Endothelial cell of umbilical vein (primary cell): ENCODE data around the gene PACS1. TPM values are rescaled to one million over a fixed set of nuclear protein-coding genes. Genes with fewer than 3 reads are reported as not detected.
A peak's percentile ranks its signal among the peaks of the same experiment; 100 is the strongest.

Experiments
- BruUV-seq: library from RNA; stranded (reverse); fragments of 400-500 nt; replicated peaks from 2 replicates; lab custom pipeline; 2021; lab: Mats Ljungman, UMichigan
- CTCF ChIA-PET: fragments of 300-600, 350-600 bp; sonication (Branson Sonifier 250); formaldehyde crosslinking; loops from one replicate; lab custom pipeline; 2021; ENCODE audit warnings: antibody characterized with exemption, inconsistent platforms; lab: Charles Lee
- POLR2A ChIA-PET: fragments of 300-600, 350-600 bp; sonication (Branson Sonifier 250); formaldehyde crosslinking; loops from one replicate; lab custom pipeline; 2021; ENCODE audit warnings: antibody characterized with exemption, inconsistent platforms; lab: Charles Lee
- DNase-seq: peaks from one replicate; pipeline ENCODE4 v3.0.0-alpha.2; 2011; ENCODE audit warnings: low read depth, low spot score
- FAIRE-seq: peaks from 2 replicates; lab custom pipeline; 2011; peaks lifted over from hg19 to GRCh38; lab: Jason Lieb, UNC
- H2AFZ ChIP-seq: 2 replicates; pipeline ENCODE4 v1.6.0; 2012; ENCODE audit warnings: low read depth, low read length, control low read depth, inconsistent platforms
- H3K27ac ChIP-seq: 2 replicates; pipeline ENCODE4 v1.5.1; 2011; ENCODE audit warnings: low read depth, mild to moderate bottlenecking, control low read depth, low read length, moderate library complexity; ENCODE audit not compliant: insufficient read depth
- H3K27me3 ChIP-seq, 2 experiments: 2 replicates each; pipeline versions ENCODE4 v1.6.0 to v1.6.1; 2011; ENCODE audit warnings: low read length in 2 of 2, mixed read lengths in 1 of 2; ENCODE audit not compliant: control insufficient read depth in 2 of 2, insufficient read depth in 2 of 2
- H3K36me3 ChIP-seq, 2 experiments: 2 replicates in 1 of 2; 3 replicates in 1 of 2; pipeline ENCODE4 v1.5.1; 2011; ENCODE audit warnings: low read length in 2 of 2, mild to moderate bottlenecking in 1 of 2, moderate library complexity in 1 of 2; ENCODE audit not compliant: control insufficient read depth in 2 of 2, insufficient read depth in 2 of 2; ENCODE audit errors: extremely low read depth in 1 of 2
- H3K4me1 ChIP-seq: 3 replicates; pipeline ENCODE4 v1.5.1; 2011; ENCODE audit warnings: mild to moderate bottlenecking, low read length; ENCODE audit not compliant: control insufficient read depth, insufficient read depth; ENCODE audit errors: extremely low read depth
- H3K4me2 ChIP-seq: 2 replicates; pipeline ENCODE4 v1.6.1; 2011; ENCODE audit warnings: low read length, control low read depth, mixed read lengths; ENCODE audit not compliant: insufficient read depth
- H3K4me3 ChIP-seq, 3 experiments: fragments of 200-600 bp in 1 of 3; sonication (generic), shearing (Covaris generic) in 1 of 3; replicated peaks in 1 of 3; 2 replicates each; pipeline ENCODE4 v1.5.1; 2011 to 2016; ENCODE audit warnings: control low read depth in 3 of 3, low read length in 3 of 3, mild to moderate bottlenecking in 2 of 3, inconsistent platforms in 1 of 3, low read depth in 1 of 3, moderate library complexity in 1 of 3; ENCODE audit not compliant: insufficient read depth in 1 of 3
- H3K79me2 ChIP-seq: 2 replicates; pipeline ENCODE4 v1.6.0; 2012; ENCODE audit warnings: low read length, inconsistent platforms; ENCODE audit not compliant: control insufficient read depth, insufficient read depth
- H3K9ac ChIP-seq: replicated peaks from 2 replicates; pipeline ENCODE3; 2011; ENCODE audit warnings: low read length, control low read depth; ENCODE audit not compliant: insufficient read depth; ENCODE audit errors: extremely low read depth
- H3K9me1 ChIP-seq: replicated peaks from 3 replicates; pipeline ENCODE4 v1.6.0; 2011; ENCODE audit warnings: mild to moderate bottlenecking, low read length; ENCODE audit not compliant: control insufficient read depth, insufficient read depth; ENCODE audit errors: extremely low read depth
- H3K9me3 ChIP-seq: replicated peaks from 2 replicates; pipeline ENCODE4 v1.5.1; 2012; ENCODE audit warnings: low read length, inconsistent platforms; ENCODE audit not compliant: control insufficient read depth, insufficient read depth
- H4K20me1 ChIP-seq: replicated peaks from 2 replicates; pipeline ENCODE3; 2011; ENCODE audit warnings: mild to moderate bottlenecking, low read length; ENCODE audit not compliant: control insufficient read depth, insufficient read depth; ENCODE audit errors: extremely low read depth
- CTCF ChIP-seq, 2 donors: IDR thresholded peaks; 1 replicate in 1 of 2; 2 replicates in 1 of 2; pipeline ENCODE4 v1.5.1; 2011; ENCODE audit warnings: low read length in 2 of 2, mild to moderate bottlenecking in 2 of 2, moderate library complexity in 2 of 2, control low read depth in 1 of 2, inconsistent platforms in 1 of 2, low read depth in 1 of 2; ENCODE audit not compliant: insufficient read depth in 1 of 2; ENCODE audit errors: extremely low read depth in 1 of 2
- FOS ChIP-seq: IDR thresholded peaks from 2 replicates; pipeline ENCODE4 v1.6.1; 2011; ENCODE audit warnings: mild to moderate bottlenecking, low read length, moderate library complexity, borderline replicate concordance; ENCODE audit not compliant: insufficient read depth
- GATA2 ChIP-seq: IDR thresholded peaks from 2 replicates; pipeline ENCODE4 v1.7.0; 2011; ENCODE audit warnings: low read depth, mild to moderate bottlenecking, moderate library complexity, mixed read lengths, low read length; ENCODE audit not compliant: insufficient read length, insufficient read depth
- POLR2A ChIP-seq: IDR thresholded peaks from 2 replicates; pipeline ENCODE4 v1.6.1; 2012; ENCODE audit warnings: low read depth, mild to moderate bottlenecking, control low read depth, low read length
- POLR2AphosphoS5 ChIP-seq: IDR thresholded peaks from 2 replicates; pipeline ENCODE4 v1.6.1; 2012; ENCODE audit warnings: low read depth, mild to moderate bottlenecking, control low read depth, low read length, moderate library complexity; ENCODE audit not compliant: insufficient read depth
- dilution Hi-C: fragments of 300-500 bp; cut with MboI; formaldehyde crosslinking; loops from one replicate; pipeline ENCODE4 v1.15.0; 2019; ENCODE audit warnings: low sequenced_read_pairs; ENCODE audit not compliant: extremely low pct_ligation_motif_present
- intact Hi-C: fragments of 100-400 bp; cut with micrococcal nuclease; formaldehyde crosslinking; loops from one replicate; pipeline ENCODE4 v1.10.0; 2022
- polyA plus RNA-seq, 4 experiments: library from polyadenylated mRNA; depleted of rRNA in 3 of 4; stranded (reverse) in 3 of 4; unstranded in 1 of 4; fragments of >200 nt; gene quantifications; 2 replicates each; pipeline versions ENCODE4 v1.2.1 to v1.2.3, GENCODE V29; 2011 to 2012; ENCODE audit warnings: missing spikeins in 1 of 4
- total RNA-seq: library from RNA; stranded (reverse); gene quantifications from 2 replicates; pipeline ENCODE4 v1.2.3, GENCODE V29; 2021

Gene PACS1
- total and polyA plus RNA-seq, 2 donors (not counting 3 experiments of a cell fraction or from before 2014, with no cell fraction given): 26.4 to 64.4 TPM

- Histone ChIP-seq H4K20me1 (no peaks in the 10 kb centered on the region), H3K4me1 (peaks cover 40% of the 10 kb centered on the region), H3K36me3 (no peaks in the 10 kb centered on the region), H2AFZ (no peak overlapping the region), H3K9me3 (no peaks in the 10 kb centered on the region), H3K27me3 (no peaks in the 10 kb centered on the region), H3K4me3 (no peak overlapping the region), H3K4me2 (peak overlapping the region; percentile 45), H3K9ac (peak overlapping the region; percentile 57), H3K27ac (peak overlapping the region; percentile 78), H3K79me2 (peaks cover 12% of the 10 kb centered on the region), H3K9me1 (no peaks in the 10 kb centered on the region)
- DNase-seq: peak; percentile 71
- dilution Hi-C loops: no loop called here
- no peak for FAIRE-seq
- BruUV-seq: no TSS peak
- TF ChIP-seq FOS: peak; percentile 53
- peak; percentile 88 for TF ChIP-seq GATA2
- peak; percentile 39 for TF ChIP-seq POLR2AphosphoS5
- TF ChIP-seq POLR2A: no peak
- no peak for TF ChIP-seq CTCF (IDR thresholded peaks at IDR 0.05; ENCODE audit: extremely low read depth in 1 of 2, insufficient read depth in 1 of 2, low read depth in 1 of 2, low read length in 2 of 2)
- ChIA-PET CTCF (interaction anchor here (0.7 to 1.6 kb wide), 9 partner anchors 14 to 348 kb away, joined by 3 to 5 read pairs (median 4); no protein-coding TSS in a partner anchor), POLR2A (interaction anchor here (0.7 kb wide), 1 partner anchor 260 kb away, joined by 3 read pairs; no protein-coding TSS in a partner anchor)
- intact Hi-C loops: loop anchor here (5.0 kb wide), 1 partner anchor 37 kb away; no protein-coding TSS in a partner anchor
These were observed 49.5 kb downstream of the PACS1 start for GRCh38 chr11:66119348-66120133.
